Measurements from ENCODE around the gene LYRM9. TPM values are rescaled to one million over a fixed set of nuclear protein-coding genes. Genes with fewer than 3 reads are reported as not detected.

The LYRM9 gene
- polyA plus RNA-seq, 2 of the 4 experiments (the other 2 are of a cell fraction), result 1.4 to 2.5 TPM

DNA sequence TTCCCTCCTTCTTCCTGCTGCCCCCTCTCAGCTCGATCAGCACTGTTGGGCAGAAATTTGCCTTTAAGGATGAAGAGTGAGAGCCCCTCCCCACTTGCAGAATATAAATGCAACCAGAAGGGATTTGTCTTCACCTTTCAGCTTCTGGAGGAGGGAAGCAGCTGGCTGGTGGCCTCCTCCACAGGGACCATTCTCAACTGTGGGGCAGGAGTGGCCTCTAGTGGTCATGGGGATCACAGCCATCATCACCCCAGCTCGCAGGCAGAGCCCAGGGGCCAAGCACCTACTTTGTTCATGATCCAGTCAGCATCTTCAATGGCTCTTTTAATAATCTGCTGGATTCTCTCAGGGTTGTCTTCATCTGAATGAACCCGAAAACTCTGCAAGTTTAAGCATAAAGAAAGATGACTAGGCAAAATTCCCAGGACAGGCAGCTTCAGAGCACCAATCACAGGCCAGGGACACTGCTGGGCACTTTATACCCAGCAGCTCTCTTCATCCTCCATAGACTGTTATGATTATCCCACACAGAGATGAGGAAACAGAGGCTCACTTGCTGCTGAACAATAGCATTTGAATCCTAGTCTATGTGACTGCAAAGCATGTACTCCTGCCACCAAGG, 13.1 kb downstream of the LYRM9 start:
- Histone ChIP-seq H3K4me1 (no peaks in the 10 kb centered on the region), H3K4me3 (no peak overlapping the region), H3K4me2 (no peak overlapping the region), H3K27ac (no peak overlapping the region), H3K9me3 (no peaks in the 10 kb centered on the region)
- ATAC-seq (peak; percentile 94 to 98), DNase-seq (ENCODE audit: low read depth in 1 of 2, low spot score in 1 of 2) (peak; percentile 70 to 90), FAIRE-seq (peak; percentile 56)
- TF ChIP-seq TP53 (CRISPR knock-in tag; IDR thresholded peaks at IDR 0.05), result no peak
- peak; percentile 83 for TF ChIP-seq SMC3 (IDR thresholded peaks at IDR 0.05)
- TF ChIP-seq MAFK (IDR thresholded peaks at IDR 0.05; ENCODE audit: partially characterized antibody), result peak; percentile 84
- TF ChIP-seq RFX5 (IDR thresholded peaks at IDR 0.05), result no peak
- TF ChIP-seq NFE2L2 (conservative IDR thresholded peaks at IDR 0.05; ENCODE audit: low read length), result 0 out of 2 replicates have a peak, but pooled peaks have one; percentile 21
- TF ChIP-seq, protein P1, sequence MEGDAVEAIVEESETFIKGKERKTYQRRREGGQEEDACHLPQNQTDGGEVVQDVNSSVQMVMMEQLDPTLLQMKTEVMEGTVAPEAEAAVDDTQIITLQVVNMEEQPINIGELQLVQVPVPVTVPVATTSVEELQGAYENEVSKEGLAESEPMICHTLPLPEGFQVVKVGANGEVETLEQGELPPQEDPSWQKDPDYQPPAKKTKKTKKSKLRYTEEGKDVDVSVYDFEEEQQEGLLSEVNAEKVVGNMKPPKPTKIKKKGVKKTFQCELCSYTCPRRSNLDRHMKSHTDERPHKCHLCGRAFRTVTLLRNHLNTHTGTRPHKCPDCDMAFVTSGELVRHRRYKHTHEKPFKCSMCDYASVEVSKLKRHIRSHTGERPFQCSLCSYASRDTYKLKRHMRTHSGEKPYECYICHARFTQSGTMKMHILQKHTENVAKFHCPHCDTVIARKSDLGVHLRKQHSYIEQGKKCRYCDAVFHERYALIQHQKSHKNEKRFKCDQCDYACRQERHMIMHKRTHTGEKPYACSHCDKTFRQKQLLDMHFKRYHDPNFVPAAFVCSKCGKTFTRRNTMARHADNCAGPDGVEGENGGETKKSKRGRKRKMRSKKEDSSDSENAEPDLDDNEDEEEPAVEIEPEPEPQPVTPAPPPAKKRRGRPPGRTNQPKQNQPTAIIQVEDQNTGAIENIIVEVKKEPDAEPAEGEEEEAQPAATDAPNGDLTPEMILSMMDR (IDR thresholded peaks at IDR 0.05), result peak; percentile 97
- peak; percentile 97 to 98 for TF ChIP-seq RAD21 (conservative IDR thresholded peaks at IDR 0.05 in 1 of 2, IDR thresholded peaks at IDR 0.05 in 1 of 2)
- CTCF ChIA-PET, result interaction anchor here (0.6 to 16.2 kb wide), 72 partner anchors 11 to 872 kb away, joined by 3 to 474 read pairs (median 4); partner anchors contain the start of genes LYRM9 and NOS2
- POLR2A ChIA-PET, result interaction anchor here (1.8 kb wide), 1 partner anchor 75 kb away, joined by 14 read pairs; no protein-coding TSS in a partner anchor
- WGBS (ENCODE audit: missing lambda C conversion rate), result 4% methylated on average over 3 of the region's 3 CpGs

DNA sequence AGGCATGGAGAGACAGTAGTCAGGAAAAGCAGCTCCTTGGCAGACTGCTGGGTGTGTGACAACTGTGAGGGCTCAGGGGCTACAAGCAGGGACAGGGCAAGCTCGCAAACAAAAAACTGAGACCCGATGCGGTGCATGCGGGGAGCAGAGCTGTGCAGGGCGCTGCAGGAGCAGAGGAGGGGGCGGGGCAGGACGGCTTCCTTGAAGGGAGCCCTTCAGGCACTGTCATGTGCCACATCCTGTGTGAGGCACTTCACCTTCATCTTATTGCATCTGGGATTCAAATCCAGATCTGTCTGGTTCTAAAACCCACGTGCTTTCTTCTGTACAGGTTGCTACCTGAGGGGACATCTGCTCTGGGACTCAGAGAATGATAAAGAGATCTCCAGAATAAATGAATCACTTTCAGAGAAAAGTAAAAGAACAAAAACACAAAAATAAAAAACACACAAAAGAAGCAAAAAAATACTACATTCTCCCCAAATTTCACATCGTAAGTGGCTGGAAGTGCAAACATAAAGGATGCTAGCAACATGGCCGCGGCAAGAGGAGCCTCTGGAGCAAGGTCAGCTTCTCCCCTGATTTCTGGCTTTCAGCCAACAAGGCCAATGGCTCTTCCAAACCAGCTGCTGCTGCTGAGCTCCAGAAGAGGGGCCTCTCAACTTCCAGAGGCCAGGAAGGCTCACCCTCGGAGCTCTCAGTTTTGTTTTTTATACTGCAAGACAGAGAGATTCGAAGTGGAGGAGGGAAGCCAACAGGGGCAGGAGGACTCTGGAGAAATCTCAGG, 14.2 kb downstream of the LYRM9 start:
- 64% methylated on average over 13 of the region's 13 CpGs for WGBS (ENCODE audit: missing lambda C conversion rate)
- ATAC-seq (no peak), FAIRE-seq (no peak), DNase-seq (ENCODE audit: low read depth in 1 of 2, low spot score in 1 of 2) (no peak)
- Histone ChIP-seq H3K4me2 (no peak overlapping the region), H3K4me1 (no peaks in the 10 kb centered on the region), H3K4me3 (no peak overlapping the region), H3K27ac (no peak overlapping the region), H3K9me3 (no peaks in the 10 kb centered on the region)
- CTCF ChIA-PET, result interaction anchor here (0.7 to 16.2 kb wide), 41 partner anchors 10 to 642 kb away, joined by 3 to 474 read pairs (median 5); partner anchors contain the start of genes LYRM9 and NOS2
- POLR2A ChIA-PET, result interaction anchor here (1.8 kb wide), 1 partner anchor 73 kb away, joined by 14 read pairs; no protein-coding TSS in a partner anchor
- TF ChIP-seq MAFK (IDR thresholded peaks at IDR 0.05; ENCODE audit: partially characterized antibody), result no peak
- TF ChIP-seq FOXS1 (CRISPR knock-in tag; IDR thresholded peaks at IDR 0.05), result no peak
- TF ChIP-seq GATA3 (IDR thresholded peaks at IDR 0.05; ENCODE audit: borderline replicate concordance), result no peak
- no peak for TF ChIP-seq NFE2L2 (conservative IDR thresholded peaks at IDR 0.05; ENCODE audit: low read length)
- TF ChIP-seq, protein P2, sequence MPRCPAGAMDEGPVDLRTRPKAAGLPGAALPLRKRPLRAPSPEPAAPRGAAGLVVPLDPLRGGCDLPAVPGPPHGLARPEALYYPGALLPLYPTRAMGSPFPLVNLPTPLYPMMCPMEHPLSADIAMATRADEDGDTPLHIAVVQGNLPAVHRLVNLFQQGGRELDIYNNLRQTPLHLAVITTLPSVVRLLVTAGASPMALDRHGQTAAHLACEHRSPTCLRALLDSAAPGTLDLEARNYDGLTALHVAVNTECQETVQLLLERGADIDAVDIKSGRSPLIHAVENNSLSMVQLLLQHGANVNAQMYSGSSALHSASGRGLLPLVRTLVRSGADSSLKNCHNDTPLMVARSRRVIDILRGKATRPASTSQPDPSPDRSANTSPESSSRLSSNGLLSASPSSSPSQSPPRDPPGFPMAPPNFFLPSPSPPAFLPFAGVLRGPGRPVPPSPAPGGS (IDR thresholded peaks at IDR 0.05), result no peak
- TF ChIP-seq, protein P3, sequence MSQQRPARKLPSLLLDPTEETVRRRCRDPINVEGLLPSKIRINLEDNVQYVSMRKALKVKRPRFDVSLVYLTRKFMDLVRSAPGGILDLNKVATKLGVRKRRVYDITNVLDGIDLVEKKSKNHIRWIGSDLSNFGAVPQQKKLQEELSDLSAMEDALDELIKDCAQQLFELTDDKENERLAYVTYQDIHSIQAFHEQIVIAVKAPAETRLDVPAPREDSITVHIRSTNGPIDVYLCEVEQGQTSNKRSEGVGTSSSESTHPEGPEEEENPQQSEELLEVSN (IDR thresholded peaks at IDR 0.05; ENCODE audit: borderline replicate concordance, low read depth), result no peak
- TF ChIP-seq CBX2 (IDR thresholded peaks at IDR 0.05; ENCODE audit: borderline replicate concordance, low read depth), result no peak
- no peak for TF ChIP-seq HEYL (CRISPR knock-in tag; IDR thresholded peaks at IDR 0.05)

DNA sequence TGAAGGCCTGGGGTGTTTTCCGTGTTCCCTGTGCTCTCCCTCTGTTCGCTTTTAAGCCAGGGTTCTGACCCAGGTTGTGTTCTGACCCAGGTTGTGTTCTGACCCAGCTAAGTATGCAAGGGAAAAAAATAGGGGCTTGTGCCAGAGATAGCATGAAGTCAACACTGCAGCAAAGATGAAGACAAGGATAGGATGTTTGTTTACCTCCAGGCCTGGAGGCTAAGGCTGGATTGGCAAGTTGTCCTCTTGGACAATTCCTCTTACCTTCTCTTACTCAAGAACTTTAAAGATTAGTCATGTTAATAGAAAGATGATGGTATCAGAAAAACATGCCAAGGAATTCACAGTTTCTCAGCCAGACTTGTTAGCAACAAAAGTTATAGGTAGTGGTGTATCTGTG, 19.4 kb downstream of the LYRM9 start:
- ChIA-PET CTCF (interaction anchor here (1.3 to 16.2 kb wide), 4 partner anchors 23 to 216 kb away, joined by 3 to 474 read pairs (median 328); partner anchors contain the start of gene NOS2), POLR2A (no interaction called here)
- DNase-seq (ENCODE audit: low read depth in 1 of 2, low spot score in 1 of 2), result no peak
- H3K4me2 ChIP-seq, result no peak overlapping the region
- H3K9me3 ChIP-seq, result peaks cover 11% of the 10 kb centered on the region
- no peak overlapping the region for H3K27ac ChIP-seq
- ATAC-seq, result no peak
- no peak overlapping the region for H3K4me3 ChIP-seq
- TF ChIP-seq POLR2AphosphoS2 (conservative IDR thresholded peaks at IDR 0.05; ENCODE audit: low read length) (no peak), FOSB (CRISPR knock-in tag; IDR thresholded peaks at IDR 0.05) (no peak), JUNB (IDR thresholded peaks at IDR 0.05) (no peak)
- FAIRE-seq, result no peak
- WGBS (ENCODE audit: missing lambda C conversion rate), result 61% methylated on average over 2 of the region's 2 CpGs
- no peaks in the 10 kb centered on the region for H3K4me1 ChIP-seq
